CD8-positive, alpha-beta memory T cell (primary cell): ENCODE measurements around the gene PPIA. TPM values are rescaled to one million over a fixed set of nuclear protein-coding genes. Genes with fewer than 3 reads are reported as not detected.
"Not testable (repeated sequence)": the region's sequence is repeated elsewhere in the genome, so short reads cannot be mapped to it uniquely, and the experiment has no call there.

Experiments used
- CTCF ChIA-PET: fragments of 350-600 bp; sonication (Branson Sonifier 250); formaldehyde crosslinking; loops from one replicate; lab custom pipeline; 2021; ENCODE audit warnings: antibody characterized with exemption; lab: Charles Lee
- POLR2A ChIA-PET: fragments of 350-600 bp; sonication (Branson Sonifier 250); formaldehyde crosslinking; loops from one replicate; lab custom pipeline; 2021; ENCODE audit warnings: antibody characterized with exemption; lab: Charles Lee
- DNase-seq, 5 donors: peaks; one replicate each; pipeline versions ENCODE4 v3.0.0 to v3.0.0-alpha.2; 2020 to 2022; ENCODE audit warnings: mixed read lengths in 1 of 5
- H3K27ac ChIP-seq: one replicate; pipeline ENCODE4 v1.7.0; 2013; ENCODE audit warnings: low read depth, mild to moderate bottlenecking, low read length, moderate library complexity
- H3K27me3 ChIP-seq: 2 replicates; pipeline ENCODE4 v1.7.0; 2013; ENCODE audit warnings: low read length, mild to moderate bottlenecking; ENCODE audit not compliant: insufficient read depth, poor library complexity, severe bottlenecking
- H3K36me3 ChIP-seq: 2 replicates; pipeline ENCODE4 v1.7.0; 2013; ENCODE audit warnings: mild to moderate bottlenecking, low read length, moderate library complexity; ENCODE audit not compliant: insufficient read depth
- H3K4me1 ChIP-seq: 2 replicates; pipeline ENCODE4 v1.7.0; 2013; ENCODE audit warnings: mild to moderate bottlenecking, low read length, moderate library complexity; ENCODE audit not compliant: insufficient read depth
- H3K4me3 ChIP-seq: 2 replicates; pipeline ENCODE4 v1.7.0; 2013; ENCODE audit warnings: mild to moderate bottlenecking, low read length
- H3K9me3 ChIP-seq: 2 replicates; pipeline ENCODE4 v1.7.0; 2013; ENCODE audit warnings: mild to moderate bottlenecking, low read length
- H3K27ac Mint-ChIP-seq, 8 donors: one replicate each; pipeline ENCODE4 v1.8.0; 2020 to 2021; ENCODE audit warnings: mixed read lengths in 8 of 8, mild to moderate bottlenecking in 6 of 8, inconsistent platforms in 3 of 8, moderate library complexity in 3 of 8
- H3K27me3 Mint-ChIP-seq, 2 donors: one replicate each; pipeline ENCODE4 v1.8.0; 2020 to 2021; ENCODE audit warnings: mixed read lengths in 2 of 2, mild to moderate bottlenecking in 1 of 2, moderate library complexity in 1 of 2
- H3K36me3 Mint-ChIP-seq, 3 donors: one replicate each; pipeline ENCODE4 v1.8.0; 2020 to 2021; ENCODE audit warnings: mixed read lengths in 3 of 3, inconsistent platforms in 1 of 3, mild to moderate bottlenecking in 1 of 3
- H3K4me1 Mint-ChIP-seq, 3 donors: one replicate each; pipeline ENCODE4 v1.8.0; 2020 to 2021; ENCODE audit warnings: mixed read lengths in 3 of 3, inconsistent platforms in 1 of 3, mild to moderate bottlenecking in 1 of 3
- H3K4me3 Mint-ChIP-seq, 7 donors: one replicate each; pipeline ENCODE4 v1.8.0; 2020 to 2021; ENCODE audit warnings: mixed read lengths in 7 of 7, mild to moderate bottlenecking in 6 of 7, moderate library complexity in 4 of 7, inconsistent platforms in 2 of 7
- H3K9me3 Mint-ChIP-seq, 5 donors: one replicate each; pipeline ENCODE4 v1.8.0; 2020 to 2022; ENCODE audit warnings: mixed read lengths in 5 of 5, mild to moderate bottlenecking in 3 of 5, moderate library complexity in 2 of 5, inconsistent platforms in 1 of 5
- polyA plus RNA-seq: library from polyadenylated mRNA; unstranded; fragments of 300-500 nt; fragmentation: Illumina TruSeq; gene quantifications from one replicate; pipeline ENCODE4 v1.2.3, GENCODE V29; 2021
- total RNA-seq, 2 experiments: library from RNA; stranded (reverse); gene quantifications; one replicate each; pipeline ENCODE4 v1.2.3, GENCODE V29; 2021

Gene PPIA
- total and polyA plus RNA-seq, 3 experiments from 2014 or later = 3,369 to 3,693 (median 3,448) TPM

GRCh38 chr7:44823255-44823781 is 26.8 kb downstream of the PPIA start:
- no peak overlapping the region for H3K4me3 Mint-ChIP-seq
- H3K9me3 Mint-ChIP-seq = no peaks in the 10 kb centered on the region
- no peak for DNase-seq
- Histone ChIP-seq H3K4me1 (no peaks in the 10 kb centered on the region), H3K9me3 (no peaks in the 10 kb centered on the region), H3K27me3 (no peaks in the 10 kb centered on the region), H3K36me3 (peaks cover 1% of the 10 kb centered on the region), H3K27ac (no peak overlapping the region), H3K4me3 (no peak overlapping the region)
- ChIA-PET CTCF (interaction anchor here (0.8 kb wide), 1 partner anchor 12 kb away, joined by 3 read pairs; no protein-coding TSS in a partner anchor), POLR2A (interaction anchor here (0.6 kb wide), 1 partner anchor 14 kb away, joined by 3 read pairs; no protein-coding TSS in a partner anchor)
- no peaks in the 10 kb centered on the region for H3K27me3 Mint-ChIP-seq
- H3K36me3 Mint-ChIP-seq = peaks cover 0 to 23% (median 2%) of the 10 kb centered on the region in 3 donors
- H3K4me1 Mint-ChIP-seq = peaks cover 9 to 16% (median 11%) of the 10 kb centered on the region in 3 donors
- H3K27ac Mint-ChIP-seq = peak overlapping the region in 6 of 8 donors; percentile 13 to 88 (median 63)

GRCh38 chr7:44824894-44825526 is 28.5 kb downstream of the PPIA start:
- H3K9me3 Mint-ChIP-seq = no peaks in the 10 kb centered on the region
- CTCF ChIA-PET = interaction anchor here (1.1 to 2.0 kb wide), 2 partner anchors 23 to 26 kb away, joined by 3 to 4 read pairs; partner anchors contain the start of gene H2AZ2
- Histone ChIP-seq H3K27ac (no peak overlapping the region), H3K4me3 (no peak overlapping the region), H3K27me3 (no peaks in the 10 kb centered on the region), H3K4me1 (no peaks in the 10 kb centered on the region), H3K9me3 (no peaks in the 10 kb centered on the region), H3K36me3 (peaks cover 13% of the 10 kb centered on the region)
- no peak for DNase-seq
- H3K27me3 Mint-ChIP-seq = no peaks in the 10 kb centered on the region
- peaks cover 9 to 16% (median 11%) of the 10 kb centered on the region in 3 donors for H3K4me1 Mint-ChIP-seq
- POLR2A ChIA-PET = interaction anchor here (1.4 kb wide), 1 partner anchor 26 kb away, joined by 3 read pairs; no protein-coding TSS in a partner anchor
- peak overlapping the region in 7 of 8 donors; percentile 4 to 89 (median 45) for H3K27ac Mint-ChIP-seq
- H3K36me3 Mint-ChIP-seq = peaks cover 0 to 40% (median 2%) of the 10 kb centered on the region in 3 donors
- H3K4me3 Mint-ChIP-seq = peak overlapping the region in 1 of 7 donors; percentile 9

DNA sequence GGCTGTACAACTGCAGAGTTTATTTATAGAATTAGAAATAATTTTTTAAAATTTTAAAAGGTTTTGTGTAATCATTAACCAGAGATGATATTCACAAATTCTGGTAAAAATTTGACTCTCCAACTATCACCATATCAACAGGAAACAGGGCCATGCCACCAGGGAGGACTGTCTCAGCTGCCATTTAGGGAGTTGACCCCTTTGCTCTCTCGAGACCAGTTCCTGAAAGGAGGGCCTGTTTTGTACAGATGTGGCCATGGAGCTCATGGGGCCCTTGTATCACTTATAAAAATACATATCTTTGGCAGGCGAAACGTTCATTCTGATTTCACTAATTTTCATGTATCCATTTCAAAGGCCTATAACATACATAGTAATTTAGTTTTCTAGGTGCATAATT is 31.1 kb downstream of the PPIA start:
- Mint-ChIP-seq H3K27me3 (no peaks in the 10 kb centered on the region), H3K36me3 (peaks cover 0 to 64% (median 2%) of the 10 kb centered on the region in 3 donors), H3K9me3 (no peaks in the 10 kb centered on the region), H3K4me1 (peaks cover 5 to 7% (median 6%) of the 10 kb centered on the region in 3 donors), H3K4me3 (no peak overlapping the region), H3K27ac (peak overlapping the region; percentile 31 to 85 (median 53))
- Histone ChIP-seq H3K9me3 (no peaks in the 10 kb centered on the region), H3K36me3 (peaks cover 22% of the 10 kb centered on the region), H3K4me1 (no peaks in the 10 kb centered on the region), H3K4me3 (no peak overlapping the region), H3K27me3 (no peaks in the 10 kb centered on the region), H3K27ac (no peak overlapping the region)
- no peak for DNase-seq
- POLR2A ChIA-PET = no interaction called here
- CTCF ChIA-PET = interaction anchor here (0.8 to 1.4 kb wide), 2 partner anchors 9 to 10 kb away, joined by 3 read pairs; no protein-coding TSS in a partner anchor

- Histone ChIP-seq H3K36me3 (peaks cover 42% of the 10 kb centered on the region), H3K4me3 (no peak overlapping the region), H3K27ac (no peak overlapping the region), H3K4me1 (no peaks in the 10 kb centered on the region), H3K27me3 (no peaks in the 10 kb centered on the region), H3K9me3 (no peaks in the 10 kb centered on the region)
- Mint-ChIP-seq H3K9me3 (no peaks in the 10 kb centered on the region), H3K4me1 (peaks cover 17 to 33% (median 31%) of the 10 kb centered on the region in 3 donors), H3K36me3 (peaks cover 6 to 72% (median 21%) of the 10 kb centered on the region in 3 donors), H3K4me3 (no peak overlapping the region), H3K27ac (peak overlapping the region in 3 of 8 donors; percentile 32 to 54 (median 49)), H3K27me3 (no peaks in the 10 kb centered on the region)
- ChIA-PET POLR2A (no interaction called here), CTCF (interaction anchor here (1.6 kb wide), 1 partner anchor 9 kb away, joined by 3 read pairs; no protein-coding TSS in a partner anchor)
- no peak for DNase-seq
These were observed 42.3 kb downstream of the PPIA start for GRCh38 chr7:44838751-44839150.

- POLR2A ChIA-PET, H3K4me3 ChIP-seq, H3K27ac Mint-ChIP-seq, CTCF ChIA-PET, H3K9me3 Mint-ChIP-seq, H3K27me3 Mint-ChIP-seq, H3K27me3 ChIP-seq, H3K9me3 ChIP-seq, DNase-seq, H3K27ac ChIP-seq: not testable (repeated sequence)
- Histone ChIP-seq H3K36me3 (peaks cover 25% of the 10 kb centered on the region), H3K4me1 (peaks cover 24% of the 10 kb centered on the region)
- Mint-ChIP-seq H3K4me3 (peak overlapping the region in 1 of 7 donors; percentile 36), H3K4me1 (peaks cover 48 to 62% (median 60%) of the 10 kb centered on the region in 3 donors), H3K36me3 (peaks cover 6 to 60% (median 20%) of the 10 kb centered on the region in 3 donors)
These were observed 46.2 kb downstream of the PPIA start for GRCh38 chr7:44842675-44843074.

GRCh38 chr7:44843440-44843839 is 47.0 kb downstream of the PPIA start:
- Mint-ChIP-seq H3K36me3 (peaks cover 6 to 61% (median 18%) of the 10 kb centered on the region in 3 donors), H3K4me1 (peaks cover 52 to 62% (median 59%) of the 10 kb centered on the region in 3 donors), H3K27me3 (peaks cover 0 to 11% of the 10 kb centered on the region in 2 donors)
- ChIA-PET POLR2A (interaction anchor here (0.6 kb wide), 1 partner anchor 42 kb away, joined by 4 read pairs; no protein-coding TSS in a partner anchor), CTCF (interaction anchor here (0.6 to 1.7 kb wide), 2 partner anchors 45 to 237 kb away, joined by 3 read pairs; no protein-coding TSS in a partner anchor)
- not testable (repeated sequence) for H3K4me3 ChIP-seq, DNase-seq, H3K27ac ChIP-seq, H3K27ac Mint-ChIP-seq, H3K27me3 ChIP-seq, H3K9me3 Mint-ChIP-seq, H3K9me3 ChIP-seq, H3K4me3 Mint-ChIP-seq
- H3K4me1 ChIP-seq = peaks cover 24% of the 10 kb centered on the region
- H3K36me3 ChIP-seq = peaks cover 24% of the 10 kb centered on the region

- Mint-ChIP-seq H3K27me3 (peaks cover 0 to 11% of the 10 kb centered on the region in 2 donors), H3K4me3 (peak overlapping the region; percentile 33 to 97 (median 95)), H3K27ac (peak overlapping the region in 5 of 8 donors; percentile 64 to 100 (median 98)), H3K4me1 (peaks cover 48 to 55% (median 52%) of the 10 kb centered on the region in 3 donors), H3K36me3 (peaks cover 0 to 49% (median 11%) of the 10 kb centered on the region in 3 donors), H3K9me3 (peaks cover 0 to 2% (median 0%) of the 10 kb centered on the region in 5 donors)
- Histone ChIP-seq H3K4me1 (peaks cover 31% of the 10 kb centered on the region), H3K9me3 (no peaks in the 10 kb centered on the region), H3K4me3 (no peak overlapping the region), H3K27ac (peak overlapping the region; percentile 97), H3K27me3 (no peaks in the 10 kb centered on the region), H3K36me3 (peaks cover 16% of the 10 kb centered on the region)
- DNase-seq = no peak
- ChIA-PET CTCF (interaction anchor here (1.0 to 5.1 kb wide), 3 partner anchors 12 to 271 kb away, joined by 3 to 28 read pairs (median 4); no protein-coding TSS in a partner anchor), POLR2A (interaction anchor here (1.4 to 4.7 kb wide), 5 partner anchors 19 to 263 kb away, joined by 4 to 40 read pairs (median 32); partner anchors contain the start of genes OGDH, PPIA, PURB and TMED4)
These were observed 49.0 kb downstream of the PPIA start for GRCh38 chr7:44845451-44845850.
